Loucy (cell line): Measurements from ENCODE around the gene ESR2.

ENCODE experiments used
- EZH2phosphoT487 ChIP-seq: fragments of 200-600 bp; IDR thresholded peaks from 2 replicates; pipeline ENCODE4 v1.6.1; 2018; ENCODE audit warnings: antibody characterized with exemption, mild to moderate bottlenecking, moderate library complexity, borderline replicate concordance
- TF ChIP-seq, protein P1 (sequence below): fragments of 200-600 bp; sonication (generic); conservative IDR thresholded peaks from 2 replicates; pipeline ENCODE4 v1.5.1; 2014; ENCODE audit warnings: mild to moderate bottlenecking, antibody characterized with exemption, low read length

DNA sequence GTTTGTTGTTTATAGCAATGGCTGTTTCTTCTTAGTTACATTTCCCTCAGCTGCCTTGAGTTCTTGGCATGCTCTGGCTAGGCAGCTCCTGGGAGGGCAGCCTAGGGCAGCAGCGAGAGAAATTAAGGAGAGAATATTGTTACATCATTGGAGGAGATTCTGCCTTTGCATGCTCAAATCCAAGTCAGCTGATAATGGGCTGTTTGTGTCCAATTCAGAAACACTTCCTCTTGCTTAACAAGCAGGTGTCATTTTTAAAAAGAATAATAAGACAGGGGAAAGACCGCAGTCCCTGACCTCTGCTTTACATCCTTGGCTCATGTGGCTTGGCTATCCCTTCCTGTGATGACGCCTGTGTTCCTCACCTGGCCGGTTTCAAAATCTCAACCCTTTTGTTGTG lies 76.9 kb downstream of the ESR2 start:
- TF ChIP-seq, protein P1, sequence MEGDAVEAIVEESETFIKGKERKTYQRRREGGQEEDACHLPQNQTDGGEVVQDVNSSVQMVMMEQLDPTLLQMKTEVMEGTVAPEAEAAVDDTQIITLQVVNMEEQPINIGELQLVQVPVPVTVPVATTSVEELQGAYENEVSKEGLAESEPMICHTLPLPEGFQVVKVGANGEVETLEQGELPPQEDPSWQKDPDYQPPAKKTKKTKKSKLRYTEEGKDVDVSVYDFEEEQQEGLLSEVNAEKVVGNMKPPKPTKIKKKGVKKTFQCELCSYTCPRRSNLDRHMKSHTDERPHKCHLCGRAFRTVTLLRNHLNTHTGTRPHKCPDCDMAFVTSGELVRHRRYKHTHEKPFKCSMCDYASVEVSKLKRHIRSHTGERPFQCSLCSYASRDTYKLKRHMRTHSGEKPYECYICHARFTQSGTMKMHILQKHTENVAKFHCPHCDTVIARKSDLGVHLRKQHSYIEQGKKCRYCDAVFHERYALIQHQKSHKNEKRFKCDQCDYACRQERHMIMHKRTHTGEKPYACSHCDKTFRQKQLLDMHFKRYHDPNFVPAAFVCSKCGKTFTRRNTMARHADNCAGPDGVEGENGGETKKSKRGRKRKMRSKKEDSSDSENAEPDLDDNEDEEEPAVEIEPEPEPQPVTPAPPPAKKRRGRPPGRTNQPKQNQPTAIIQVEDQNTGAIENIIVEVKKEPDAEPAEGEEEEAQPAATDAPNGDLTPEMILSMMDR = no peak
- TF ChIP-seq EZH2phosphoT487 = no peak
